Thoracic aorta (tissue), 2 donors: ENCODE data around the gene OTUD7B. TPM values are rescaled to one million over a fixed set of nuclear protein-coding genes. Genes with fewer than 3 reads are reported as not detected.
A peak's percentile ranks its signal among the peaks of the same experiment; 100 is the strongest.
"Not testable (repeated sequence)": the region's sequence is repeated elsewhere in the genome, so short reads cannot be mapped to it uniquely, and the experiment has no call there.

Experiments used
- ATAC-seq: fragments of 150-250 bp; one replicate; pipeline ENCODE4 v1.8.0; 2017; ENCODE audit warnings: low read depth; ENCODE audit not compliant: insufficient number of reproducible peaks, low FRiP score
- DNase-seq: peaks from one replicate; pipeline ENCODE4 v3.0.0-alpha.2; 2020; ENCODE audit warnings: low spot score
- H3K27ac ChIP-seq, 2 donors: fragments of 200-600 bp; sonication (generic); 1 replicate in 1 of 2; 2 replicates in 1 of 2; pipeline ENCODE4 v1.5.1; 2016; ENCODE audit warnings: mild to moderate bottlenecking in 2 of 2, moderate library complexity in 2 of 2
- H3K27me3 ChIP-seq: fragments of 200-600 bp; sonication (generic); replicated peaks from 2 replicates; pipeline ENCODE4 v1.6.0; 2016; ENCODE audit warnings: mild to moderate bottlenecking; ENCODE audit not compliant: insufficient read depth
- H3K36me3 ChIP-seq: fragments of 200-600 bp; sonication (generic); one replicate; pipeline ENCODE4 v1.5.1; 2016
- H3K4me1 ChIP-seq, 2 donors: fragments of 200-600 bp; sonication (generic); 1 replicate in 1 of 2; 2 replicates in 1 of 2; pipeline versions ENCODE4 v1.5.1 to v1.6.0; 2016; ENCODE audit warnings: low read depth in 2 of 2, mild to moderate bottlenecking in 1 of 2; ENCODE audit not compliant: control insufficient read depth in 1 of 2
- H3K4me3 ChIP-seq: fragments of 200-600 bp; sonication (generic); 2 replicates; pipeline ENCODE4 v1.5.1; 2016; ENCODE audit warnings: mild to moderate bottlenecking
- H3K9me3 ChIP-seq: fragments of 200-600 bp; sonication (generic); 2 replicates; pipeline ENCODE4 v1.5.1; 2016
- CTCF ChIP-seq: fragments of 200-600 bp; sonication (generic); IDR thresholded peaks from one replicate; pipeline ENCODE4 v1.5.1; 2019; ENCODE audit warnings: antibody characterized with exemption
- total RNA-seq, 2 donors: library from RNA; depleted of rRNA; stranded (reverse); fragments of >200 nt; gene quantifications; one replicate each; pipeline versions ENCODE4 v1.1.0 to v1.2.3, GENCODE V29; 2016

The OTUD7B gene
- total RNA-seq, 2 donors from 2014 or later = 29.9 to 30.6 TPM

GRCh38 chr1:149942207-149942606 is 68.3 kb downstream of the OTUD7B start:
- DNase-seq (no peak), ATAC-seq (no peak)
- Histone ChIP-seq H3K27me3 (no peaks in the 10 kb centered on the region), H3K9me3 (no peaks in the 10 kb centered on the region), H3K27ac (peak overlapping the region; percentile 5 to 32), H3K4me1 (peaks cover 15 to 28% of the 10 kb centered on the region in 2 donors), H3K36me3 (peaks cover 28% of the 10 kb centered on the region), H3K4me3 (no peak overlapping the region)
- peak; percentile 15 for TF ChIP-seq CTCF

- peak overlapping the region in 1 of 2 donors; percentile 89 for H3K27ac ChIP-seq
- peaks cover 16% of the 10 kb centered on the region for H3K36me3 ChIP-seq
- H3K27me3 ChIP-seq = no peaks in the 10 kb centered on the region
- peaks cover 21 to 38% of the 10 kb centered on the region in 2 donors for H3K4me1 ChIP-seq
- DNase-seq (no peak), ATAC-seq (no peak)
- H3K4me3 ChIP-seq = no peak overlapping the region
- H3K9me3 ChIP-seq = no peaks in the 10 kb centered on the region
- no peak for TF ChIP-seq CTCF
These were observed 70.1 kb downstream of the OTUD7B start for GRCh38 chr1:149940427-149940826.

GRCh38 chr1:149938668-149939003 is 71.9 kb downstream of the OTUD7B start:
- H3K4me3 ChIP-seq = peak overlapping the region; percentile 84
- H3K27ac ChIP-seq = peak overlapping the region; percentile 81 to 89
- H3K27me3 ChIP-seq, DNase-seq, H3K9me3 ChIP-seq, H3K36me3 ChIP-seq, ATAC-seq: not testable (repeated sequence)
- peaks cover 24 to 49% of the 10 kb centered on the region in 2 donors for H3K4me1 ChIP-seq

- peaks cover 10% of the 10 kb centered on the region for H3K36me3 ChIP-seq
- peak overlapping the region; percentile 81 to 89 for H3K27ac ChIP-seq
- ATAC-seq (no peak), DNase-seq (no peak)
- H3K27me3 ChIP-seq = no peaks in the 10 kb centered on the region
- TF ChIP-seq CTCF = no peak
- no peaks in the 10 kb centered on the region for H3K9me3 ChIP-seq
- H3K4me1 ChIP-seq = peaks cover 24 to 49% of the 10 kb centered on the region in 2 donors
- H3K4me3 ChIP-seq = peak overlapping the region; percentile 84
These were observed 72.8 kb downstream of the OTUD7B start for GRCh38 chr1:149937759-149938158.

GRCh38 chr1:149936992-149937705 is 73.4 kb downstream of the OTUD7B start:
- peak overlapping the region; percentile 81 to 89 for H3K27ac ChIP-seq
- peak overlapping the region; percentile 84 for H3K4me3 ChIP-seq
- H3K4me1 ChIP-seq = peaks cover 24 to 47% of the 10 kb centered on the region in 2 donors

More at GRCh38 chr1:149936992-149937705, 73.4 kb downstream of the OTUD7B start:
- no peak for DNase-seq
- no peak for TF ChIP-seq CTCF
- no peak for ATAC-seq
- Histone ChIP-seq H3K9me3 (no peaks in the 10 kb centered on the region), H3K36me3 (peaks cover 10% of the 10 kb centered on the region), H3K27me3 (no peaks in the 10 kb centered on the region)
